K562 (cell line): ENCODE measurements around the gene SCNN1B. TPM values are rescaled to one million over a fixed set of nuclear protein-coding genes. Genes with fewer than 3 reads are reported as not detected.

Experiments
- MAFK ChIP-seq: IDR thresholded peaks from 2 replicates; pipeline ENCODE4 v1.6.1; 2011; ENCODE audit warnings: low read length, improper control_type of control experiment
- MGA ChIP-seq: fragments of 450-650 bp; IDR thresholded peaks from 2 replicates; pipeline ENCODE4 v1.6.1; 2016; ENCODE audit warnings: mild to moderate bottlenecking, moderate library complexity
- MTA1 ChIP-seq: fragments of 450-650 bp; IDR thresholded peaks from 2 replicates; pipeline ENCODE4 v1.6.1; 2017; ENCODE audit warnings: borderline replicate concordance
- TAF15 ChIP-seq: fragments of 200-400 bp; formaldehyde crosslinking; IDR thresholded peaks from 2 replicates; pipeline ENCODE4 v1.6.1; 2017; ENCODE audit warnings: mild to moderate bottlenecking, low read depth, low read length, moderate library complexity
- TAF9B ChIP-seq: fragments of 450-650 bp; IDR thresholded peaks from 2 replicates; pipeline ENCODE4 v1.6.1; 2018; ENCODE audit warnings: mild to moderate bottlenecking; ENCODE audit not compliant: partially characterized antibody
- TBL1XR1 ChIP-seq, 2 experiments: IDR thresholded peaks; 2 replicates each; pipeline ENCODE4 v1.6.1; 2012; ENCODE audit warnings: improper control_type of control experiment in 2 of 2, low read length in 2 of 2, mild to moderate bottlenecking in 1 of 2
- ZNF347 ChIP-seq: fragments of 450-650 bp; formaldehyde crosslinking; IDR thresholded peaks from 2 replicates; pipeline ENCODE4 v1.4.0; 2020; ENCODE audit warnings: low read depth, mild to moderate bottlenecking, moderate library complexity
- ZNF408 ChIP-seq: fragments of 250-450 bp; sonication (Bioruptor Pico); IDR thresholded peaks from 2 replicates; pipeline ENCODE4 v1.4.0; 2020; ENCODE audit warnings: low read depth, mild to moderate bottlenecking, moderate library complexity
- ZNF41 ChIP-seq: fragments of 250-450 bp; sonication (Bioruptor Pico); conservative IDR thresholded peaks from 2 replicates; pipeline ENCODE4 v1.4.0; 2020; ENCODE audit warnings: mild to moderate bottlenecking
- ZNF707 ChIP-seq: fragments of 250-450 bp; sonication (Bioruptor Pico); conservative IDR thresholded peaks from 2 replicates; pipeline ENCODE4 v1.8.0; 2022; ENCODE audit warnings: inconsistent platforms, mild to moderate bottlenecking, moderate library complexity
- polyA plus RNA-seq, 8 experiments: library from polyadenylated mRNA; depleted of rRNA in 4 of 8; stranded (reverse) in 5 of 8; unstranded in 3 of 8; fragments of >200 nt; fragmentation: Nextera tagmentation in 2 of 8; fragmentation: Illumina TruSeq in 1 of 8; extraction: Ambion mirVana in 2 of 8; extraction: Trizol in 1 of 8; gene quantifications; 2 replicates each; pipeline versions ENCODE4 v1.2.1 to v1.2.3, GENCODE V29; 2011 to 2014; ENCODE audit warnings: inconsistent platforms in 1 of 8, missing spikeins in 1 of 8
- total RNA-seq, 7 experiments: library from RNA; depleted of rRNA in 6 of 7; stranded (reverse); fragments of >200 nt in 6 of 7; fragmentation: Illumina TruSeq in 2 of 7; extraction: Trizol in 2 of 7; gene quantifications; 2 replicates each; pipeline versions ENCODE4 v1.2.1 to v1.2.3, GENCODE V29; 2011 to 2021; ENCODE audit warnings: low replicate concordance in 1 of 7
- TF ChIP-seq, protein P1 (sequence below), 2 experiments: fragments of 450-650 bp; conservative IDR thresholded peaks; 2 replicates each; pipeline ENCODE4 v1.6.1; 2017; ENCODE audit warnings: mild to moderate bottlenecking in 2 of 2, moderate library complexity in 2 of 2
- TF ChIP-seq, protein P2 (sequence below): fragments of 250-450 bp; sonication (Bioruptor Pico); IDR thresholded peaks from 2 replicates; pipeline ENCODE4 v1.4.0; 2020; ENCODE audit warnings: mild to moderate bottlenecking, moderate library complexity, borderline replicate concordance

SCNN1B gene
- total and polyA plus RNA-seq, 9 of the 15 experiments (the other 6 are each of a cell fraction or from before 2014, with no cell fraction given): not detected

DNA sequence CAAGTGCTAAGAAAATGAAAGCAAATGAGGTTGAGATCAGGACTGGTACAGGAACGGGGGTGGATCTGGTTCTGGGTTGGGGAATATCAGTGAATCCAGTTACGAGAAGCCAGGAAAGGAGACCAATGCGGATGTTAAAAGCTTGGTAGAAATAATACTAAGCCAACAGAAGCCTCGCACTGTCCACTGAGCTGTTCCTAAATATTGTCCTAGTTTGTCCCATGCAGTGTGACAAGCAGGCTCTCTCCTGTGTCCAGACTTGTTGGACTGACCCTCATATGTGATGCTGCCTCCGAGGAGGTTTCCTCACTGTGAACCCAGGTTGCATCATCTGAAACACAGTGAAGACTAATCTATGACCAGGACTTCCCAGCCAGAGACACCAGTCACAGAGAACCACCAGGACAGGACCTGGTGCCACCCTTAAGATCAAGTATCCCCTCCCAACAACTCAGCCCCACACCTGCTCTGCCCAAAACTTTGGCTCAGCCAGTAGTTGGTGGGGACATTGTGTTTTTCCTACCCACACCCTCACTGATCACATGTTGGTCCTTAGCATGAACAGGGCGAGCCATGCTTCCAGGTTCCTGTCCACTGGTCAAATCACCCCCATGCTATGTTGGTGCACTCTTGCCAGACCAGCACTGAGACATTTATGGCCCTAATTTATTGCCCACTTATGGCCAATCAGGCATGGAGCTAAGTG lies 32.7 kb upstream of the SCNN1B start (continued):
- no peak for TF ChIP-seq MAFK
- TF ChIP-seq ZNF347: no peak
- no peak for TF ChIP-seq TAF15
- no peak for TF ChIP-seq TAF9B
- peak; percentile 37; the same call in 1 of the 2 replicates for TF ChIP-seq MGA
- TF ChIP-seq, protein P1, sequence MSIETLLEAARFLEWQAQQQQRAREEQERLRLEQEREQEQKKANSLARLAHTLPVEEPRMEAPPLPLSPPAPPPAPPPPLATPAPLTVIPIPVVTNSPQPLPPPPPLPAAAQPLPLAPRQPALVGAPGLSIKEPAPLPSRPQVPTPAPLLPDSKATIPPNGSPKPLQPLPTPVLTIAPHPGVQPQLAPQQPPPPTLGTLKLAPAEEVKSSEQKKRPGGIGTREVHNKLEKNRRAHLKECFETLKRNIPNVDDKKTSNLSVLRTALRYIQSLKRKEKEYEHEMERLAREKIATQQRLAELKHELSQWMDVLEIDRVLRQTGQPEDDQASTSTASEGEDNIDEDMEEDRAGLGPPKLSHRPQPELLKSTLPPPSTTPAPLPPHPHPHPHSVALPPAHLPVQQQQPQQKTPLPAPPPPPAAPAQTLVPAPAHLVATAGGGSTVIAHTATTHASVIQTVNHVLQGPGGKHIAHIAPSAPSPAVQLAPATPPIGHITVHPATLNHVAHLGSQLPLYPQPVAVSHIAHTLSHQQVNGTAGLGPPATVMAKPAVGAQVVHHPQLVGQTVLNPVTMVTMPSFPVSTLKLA (conservative IDR thresholded peaks at IDR 0.05): no peak
- TF ChIP-seq, protein P2, sequence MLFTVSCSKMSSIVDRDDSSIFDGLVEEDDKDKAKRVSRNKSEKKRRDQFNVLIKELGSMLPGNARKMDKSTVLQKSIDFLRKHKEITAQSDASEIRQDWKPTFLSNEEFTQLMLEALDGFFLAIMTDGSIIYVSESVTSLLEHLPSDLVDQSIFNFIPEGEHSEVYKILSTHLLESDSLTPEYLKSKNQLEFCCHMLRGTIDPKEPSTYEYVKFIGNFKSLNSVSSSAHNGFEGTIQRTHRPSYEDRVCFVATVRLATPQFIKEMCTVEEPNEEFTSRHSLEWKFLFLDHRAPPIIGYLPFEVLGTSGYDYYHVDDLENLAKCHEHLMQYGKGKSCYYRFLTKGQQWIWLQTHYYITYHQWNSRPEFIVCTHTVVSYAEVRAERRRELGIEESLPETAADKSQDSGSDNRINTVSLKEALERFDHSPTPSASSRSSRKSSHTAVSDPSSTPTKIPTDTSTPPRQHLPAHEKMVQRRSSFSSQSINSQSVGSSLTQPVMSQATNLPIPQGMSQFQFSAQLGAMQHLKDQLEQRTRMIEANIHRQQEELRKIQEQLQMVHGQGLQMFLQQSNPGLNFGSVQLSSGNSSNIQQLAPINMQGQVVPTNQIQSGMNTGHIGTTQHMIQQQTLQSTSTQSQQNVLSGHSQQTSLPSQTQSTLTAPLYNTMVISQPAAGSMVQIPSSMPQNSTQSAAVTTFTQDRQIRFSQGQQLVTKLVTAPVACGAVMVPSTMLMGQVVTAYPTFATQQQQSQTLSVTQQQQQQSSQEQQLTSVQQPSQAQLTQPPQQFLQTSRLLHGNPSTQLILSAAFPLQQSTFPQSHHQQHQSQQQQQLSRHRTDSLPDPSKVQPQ: no peak
- TF ChIP-seq ZNF41 (CRISPR knock-in tag): no peak
- no peak for TF ChIP-seq TBL1XR1 (IDR thresholded peaks at IDR 0.05; ENCODE audit: low read length in 2 of 2)
- no peak for TF ChIP-seq MTA1
- no peak for TF ChIP-seq ZNF707 (CRISPR knock-in tag)
- no peak for TF ChIP-seq ZNF408
